8988T (cell line): ENCODE data around the gene SOAT2.
"Not testable (repeated sequence)": the region's sequence is repeated elsewhere in the genome, so short reads cannot be mapped to it uniquely, and the experiment has no call there.

Experiments
- DNase-seq: peaks from one replicate; pipeline ENCODE4 v3.0.0; 2011

Gene SOAT2

DNA sequence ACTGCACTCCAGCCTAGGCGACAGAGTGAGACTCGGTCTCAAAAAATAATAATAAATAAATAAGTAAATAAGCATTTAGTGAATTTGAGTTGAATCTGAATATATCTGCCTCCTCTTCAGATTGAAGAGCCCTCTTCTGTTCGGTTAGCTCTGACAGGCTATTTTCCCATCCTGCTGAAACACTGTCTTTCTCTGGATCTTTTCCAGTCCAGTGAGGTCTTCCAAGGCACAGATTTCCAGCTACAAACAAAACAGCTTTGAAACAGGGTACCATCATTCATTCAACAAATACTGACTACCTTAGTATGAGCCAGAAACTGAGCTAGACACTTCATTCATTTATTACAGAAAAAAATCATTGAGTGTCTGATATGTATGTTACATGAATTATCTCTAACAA lies 16.9 kb upstream of the SOAT2 start:
- no peak for DNase-seq

DNA sequence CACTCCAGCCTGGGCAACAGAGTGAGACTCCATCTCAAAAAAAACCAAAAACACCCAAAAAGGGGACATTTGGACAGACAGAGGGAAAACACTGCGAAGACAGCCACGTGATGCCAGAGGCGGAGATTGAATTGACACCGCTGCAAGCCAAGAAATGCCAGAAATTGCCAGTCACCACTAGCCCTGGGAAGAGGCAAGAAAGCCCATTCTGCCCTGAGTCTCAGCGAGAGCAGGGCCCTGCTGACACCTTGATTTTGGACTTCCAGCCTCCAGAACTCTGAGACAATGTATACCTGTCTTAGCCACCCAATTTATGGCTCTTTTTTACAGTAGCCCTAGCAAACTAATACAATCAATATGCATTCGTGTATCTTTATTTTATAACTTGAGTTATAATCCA lies 13.2 kb upstream of the SOAT2 start:
- no peak for DNase-seq

- DNase-seq: no peak
Measured at GRCh38 chr12:53090554-53090953, 12.7 kb upstream of the SOAT2 start.

GRCh38 chr12:53091756-53092155 lies 11.5 kb upstream of the SOAT2 start:
- no peak for DNase-seq

DNA sequence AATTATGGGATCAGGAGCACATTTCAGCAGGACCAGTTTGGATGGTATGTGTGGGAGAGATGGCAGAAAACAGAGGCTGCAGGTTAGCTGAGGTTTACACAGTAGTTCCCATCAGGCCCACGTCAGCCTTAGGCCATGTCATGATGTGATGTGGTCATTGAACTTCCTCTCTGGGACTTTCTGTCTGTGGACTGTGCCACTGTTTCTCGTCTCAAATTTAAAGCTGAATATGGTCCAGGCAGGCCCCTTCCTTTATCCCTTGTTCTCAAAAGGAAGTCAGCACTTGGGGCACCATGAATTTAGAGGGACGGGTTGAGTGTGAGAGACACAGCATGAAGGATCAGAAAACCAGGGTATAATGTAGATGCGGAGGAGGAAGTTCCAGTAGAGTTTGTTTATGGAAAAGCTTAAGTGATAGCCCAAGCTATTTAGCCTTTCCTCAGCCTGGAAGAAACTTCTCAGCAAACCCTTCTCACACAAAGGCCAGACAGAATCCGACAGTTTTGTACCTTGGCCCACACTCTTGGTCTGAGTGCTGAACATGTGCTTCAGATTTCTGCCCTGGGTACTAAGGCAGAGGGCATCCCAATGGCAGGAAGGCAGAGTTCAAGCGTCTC lies 9.4 kb upstream of the SOAT2 start:
- DNase-seq: no peak

- no peak for DNase-seq
Measured at GRCh38 chr12:53094394-53094787, 8.9 kb upstream of the SOAT2 start.

DNA sequence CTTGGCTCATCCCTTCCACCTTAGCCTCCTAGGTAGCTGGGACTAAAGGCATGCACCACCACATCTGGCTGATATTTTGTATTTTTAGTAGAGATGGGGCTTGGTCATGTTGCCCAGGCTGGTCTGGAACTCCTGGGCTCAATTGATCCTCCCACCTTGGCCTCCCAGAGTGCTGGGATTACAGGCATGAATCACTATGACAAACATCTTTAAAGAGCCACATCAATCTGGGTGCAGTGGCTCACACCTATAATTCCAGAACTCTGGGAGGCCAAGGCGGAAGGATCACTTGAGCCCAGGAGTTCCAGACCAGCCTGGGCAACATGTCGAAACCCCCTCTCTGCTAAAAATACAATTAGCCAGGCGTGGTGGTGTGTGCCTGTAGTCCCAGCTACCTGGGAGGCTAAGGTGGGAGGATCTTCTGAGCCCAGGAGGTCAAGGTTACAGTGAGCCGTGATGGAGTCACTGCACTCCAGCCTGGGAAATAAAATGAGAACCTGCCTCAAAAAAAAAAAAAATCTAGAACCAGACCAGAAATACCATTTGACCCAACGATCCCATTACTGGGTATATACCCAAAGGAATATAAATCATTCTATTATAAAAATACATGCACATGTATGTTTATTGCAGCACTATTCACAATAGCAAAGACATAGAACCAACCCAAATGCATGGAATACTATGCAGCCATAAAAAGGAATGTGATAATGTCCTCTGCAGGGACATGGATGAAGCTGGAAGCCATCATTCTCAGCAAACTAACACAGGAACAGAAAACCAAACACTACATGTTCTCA lies 8.3 kb upstream of the SOAT2 start:
- not testable (repeated sequence) for DNase-seq

DNA sequence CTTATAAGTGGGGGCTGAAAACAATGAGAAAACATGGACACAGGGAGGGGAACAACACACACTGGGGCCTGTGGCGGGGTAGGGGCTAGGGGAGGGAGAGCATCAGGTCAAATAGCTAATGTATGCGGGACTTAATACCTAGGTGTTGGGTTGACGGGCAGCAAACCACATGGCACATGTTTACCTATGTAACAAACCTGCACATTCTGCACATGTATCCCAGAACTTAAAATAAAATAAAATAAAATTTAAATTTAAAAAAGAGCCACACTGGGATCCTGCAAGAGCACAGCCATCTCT lies 7.7 kb upstream of the SOAT2 start:
- not testable (repeated sequence) for DNase-seq

- no peak for DNase-seq
Measured at GRCh38 chr12:53096089-53096741, 7.1 kb upstream of the SOAT2 start.

DNA sequence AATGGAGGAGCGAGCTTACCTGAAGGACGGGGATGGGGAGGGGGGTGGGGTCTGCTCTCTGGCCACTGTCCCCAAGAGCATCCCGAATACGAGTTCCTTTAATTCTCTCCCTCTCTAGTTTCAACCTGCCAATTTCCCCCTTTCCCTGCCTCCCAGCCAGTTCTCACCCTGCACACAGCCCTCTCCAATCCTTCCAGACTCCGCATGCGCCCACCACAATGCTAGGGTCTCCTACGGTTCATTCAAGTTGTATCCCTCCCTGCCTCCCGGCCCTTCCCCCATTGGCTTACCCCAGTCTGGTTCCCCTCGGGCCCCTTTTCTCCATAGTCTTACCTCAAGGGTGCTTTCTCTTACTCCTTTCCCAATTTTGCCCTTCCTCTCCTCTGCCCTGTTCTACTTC lies 6.5 kb upstream of the SOAT2 start:
- no peak for DNase-seq

DNA sequence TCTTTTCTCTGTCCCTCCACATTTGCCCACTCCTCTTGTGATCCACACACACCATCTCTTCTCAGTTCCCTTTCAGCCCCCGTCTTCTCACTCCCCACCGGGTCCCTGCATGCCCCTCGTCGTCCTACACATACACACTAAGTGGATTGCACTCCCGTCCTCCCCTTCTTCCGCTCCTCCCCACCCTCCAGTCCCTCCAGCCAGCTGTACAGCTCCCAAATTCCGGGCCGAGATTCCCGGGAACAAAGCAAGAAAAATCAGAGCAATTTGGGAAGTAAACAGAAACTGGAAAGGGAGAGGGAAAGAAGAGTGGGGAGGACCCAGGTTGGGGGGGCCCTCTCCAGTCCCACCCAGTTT lies 6.1 kb upstream of the SOAT2 start:
- no peak for DNase-seq

DNA sequence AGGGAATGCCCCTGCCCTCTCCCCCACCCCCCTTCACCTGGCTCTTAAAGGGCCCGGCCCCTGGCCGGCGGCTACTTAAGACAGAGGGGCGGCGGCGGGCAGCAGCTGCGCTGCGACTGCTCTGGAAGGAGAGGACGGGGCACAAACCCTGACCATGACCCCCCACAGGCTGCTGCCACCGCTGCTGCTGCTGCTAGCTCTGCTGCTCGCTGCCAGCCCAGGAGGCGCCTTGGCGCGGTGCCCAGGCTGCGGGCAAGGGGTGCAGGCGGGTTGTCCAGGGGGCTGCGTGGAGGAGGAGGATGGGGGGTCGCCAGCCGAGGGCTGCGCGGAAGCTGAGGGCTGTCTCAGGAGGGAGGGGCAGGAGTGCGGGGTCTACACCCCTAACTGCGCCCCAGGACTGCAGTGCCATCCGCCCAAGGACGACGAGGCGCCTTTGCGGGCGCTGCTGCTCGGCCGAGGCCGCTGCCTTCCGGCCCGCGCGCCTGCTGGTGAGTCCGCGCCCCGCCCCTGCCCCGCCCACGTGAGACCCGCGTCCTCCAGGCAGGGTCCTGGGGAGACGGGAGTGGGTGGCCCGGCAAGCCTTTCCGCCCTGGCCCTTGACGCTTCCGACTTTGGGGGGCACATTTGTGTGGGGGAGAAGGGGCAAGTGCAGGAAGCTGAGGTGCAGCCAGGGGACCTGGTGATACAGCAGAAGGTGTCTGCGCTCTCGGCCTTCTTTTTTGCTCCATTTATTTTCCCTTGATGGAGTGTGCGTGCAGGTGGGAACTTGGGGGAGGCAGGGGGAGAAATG lies 5.5 kb upstream of the SOAT2 start, which contains the start of gene IGFBP6:
IGFBP6 (plus strand) TSS at position 104 of the 790 bp plus-strand sequence; CDS start at position 155, 51 bp downstream.
- no peak for DNase-seq

- DNase-seq: no peak
Measured at GRCh38 chr12:53098354-53098981, 4.8 kb upstream of the SOAT2 start.

DNA sequence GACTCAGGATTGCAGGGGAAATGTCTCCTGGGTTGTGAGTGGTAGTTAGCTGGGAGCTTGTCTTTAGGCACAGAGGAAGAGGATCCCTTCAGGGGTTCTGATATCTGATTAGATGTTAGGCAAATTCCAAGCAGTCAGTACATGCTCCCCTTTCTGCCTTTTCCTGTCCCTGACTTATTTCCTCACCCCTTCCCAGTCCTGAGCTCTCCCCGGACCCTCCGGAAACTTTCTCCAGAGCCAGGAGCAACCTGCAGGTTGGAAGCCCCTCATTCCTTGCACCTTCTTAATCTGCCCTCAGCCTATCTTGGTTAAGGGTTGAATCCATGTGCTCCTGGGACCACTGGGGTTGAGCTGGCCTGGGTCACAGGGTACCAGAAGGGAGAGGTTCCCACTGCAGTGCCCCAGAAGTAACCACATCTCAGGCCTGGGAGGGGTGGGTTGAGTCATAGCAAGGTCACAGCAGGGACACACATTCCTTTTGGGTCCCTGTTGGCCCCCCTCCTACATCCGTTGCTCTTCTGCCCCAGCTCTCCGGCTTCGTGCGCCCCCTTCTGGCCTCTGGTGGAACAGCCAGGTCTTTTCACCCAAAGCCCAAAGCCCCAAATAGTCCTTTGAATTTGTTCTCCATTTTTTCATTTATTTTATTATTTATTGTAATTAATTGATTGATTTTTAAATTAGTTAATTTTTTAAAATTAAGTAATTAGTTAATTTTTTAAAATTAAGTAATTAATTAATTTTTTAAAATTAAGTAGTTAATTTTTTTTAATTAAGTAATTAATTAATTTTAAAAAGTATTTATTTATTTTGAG lies 4.0 kb upstream of the SOAT2 start:
- DNase-seq: peak; percentile 91

GRCh38 chr12:53100466-53101151 lies 2.7 kb upstream of the SOAT2 start:
- DNase-seq: no peak

GRCh38 chr12:53101266-53101665 lies 2.0 kb upstream of the SOAT2 start:
- DNase-seq: no peak

DNA sequence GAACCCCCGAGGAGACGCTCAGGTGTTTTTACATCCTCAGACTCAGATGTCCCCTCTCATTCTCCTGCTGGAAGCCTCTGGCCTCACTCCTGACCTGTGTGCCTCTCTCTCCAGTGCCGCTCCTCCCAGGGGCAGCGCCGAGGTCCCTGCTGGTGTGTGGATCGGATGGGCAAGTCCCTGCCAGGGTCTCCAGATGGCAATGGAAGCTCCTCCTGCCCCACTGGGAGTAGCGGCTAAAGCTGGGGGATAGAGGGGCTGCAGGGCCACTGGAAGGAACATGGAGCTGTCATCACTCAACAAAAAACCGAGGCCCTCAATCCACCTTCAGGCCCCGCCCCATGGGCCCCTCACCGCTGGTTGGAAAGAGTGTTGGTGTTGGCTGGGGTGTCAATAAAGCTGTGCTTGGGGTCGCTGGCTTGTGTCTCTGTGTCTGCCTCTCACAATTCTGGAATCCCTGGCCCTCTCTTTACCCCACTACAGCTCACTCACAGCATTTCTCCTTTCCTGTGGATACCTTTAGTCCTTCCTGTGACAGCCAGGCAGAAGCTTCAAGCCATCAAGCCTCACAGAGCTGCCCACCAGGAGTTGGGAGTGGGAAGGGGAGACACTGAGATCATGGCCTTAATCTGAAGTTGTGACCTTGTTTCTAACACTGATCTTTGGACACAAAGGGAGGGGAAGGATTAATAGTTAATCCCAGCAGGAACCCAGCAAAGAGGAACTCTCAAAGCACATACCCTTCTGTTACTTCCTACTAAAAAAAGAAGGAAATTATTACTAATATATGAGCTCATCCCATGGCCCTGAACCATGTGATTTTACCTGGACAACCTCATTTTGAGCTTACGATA lies 1.1 kb upstream of the SOAT2 start:
- no peak for DNase-seq

DNA sequence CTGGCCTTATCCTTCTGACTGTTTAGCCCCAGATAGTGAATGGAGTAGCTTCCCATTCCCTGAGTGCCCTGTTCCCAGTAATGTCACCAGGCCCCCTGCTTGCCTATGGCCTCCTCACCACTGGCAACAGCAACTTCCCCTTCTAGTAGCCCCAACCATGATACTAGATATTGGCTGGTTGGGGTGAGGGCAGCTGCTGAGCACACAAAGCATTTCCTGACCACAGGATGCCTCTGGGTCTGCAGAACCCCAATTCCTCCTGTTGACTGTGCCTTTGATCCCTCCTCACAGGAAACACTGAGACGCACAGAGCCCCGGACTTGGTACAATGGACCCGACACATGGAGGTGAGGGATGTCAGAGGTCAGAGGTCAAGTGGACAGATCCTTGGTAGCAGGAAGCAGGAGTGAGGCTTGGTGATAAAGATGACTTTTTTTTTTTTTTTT lies 597 bp downstream of the SOAT2 start:
- DNase-seq: no peak

GRCh38 chr12:53105256-53105655 lies 2.0 kb downstream of the SOAT2 start:
- DNase-seq: no peak

DNA sequence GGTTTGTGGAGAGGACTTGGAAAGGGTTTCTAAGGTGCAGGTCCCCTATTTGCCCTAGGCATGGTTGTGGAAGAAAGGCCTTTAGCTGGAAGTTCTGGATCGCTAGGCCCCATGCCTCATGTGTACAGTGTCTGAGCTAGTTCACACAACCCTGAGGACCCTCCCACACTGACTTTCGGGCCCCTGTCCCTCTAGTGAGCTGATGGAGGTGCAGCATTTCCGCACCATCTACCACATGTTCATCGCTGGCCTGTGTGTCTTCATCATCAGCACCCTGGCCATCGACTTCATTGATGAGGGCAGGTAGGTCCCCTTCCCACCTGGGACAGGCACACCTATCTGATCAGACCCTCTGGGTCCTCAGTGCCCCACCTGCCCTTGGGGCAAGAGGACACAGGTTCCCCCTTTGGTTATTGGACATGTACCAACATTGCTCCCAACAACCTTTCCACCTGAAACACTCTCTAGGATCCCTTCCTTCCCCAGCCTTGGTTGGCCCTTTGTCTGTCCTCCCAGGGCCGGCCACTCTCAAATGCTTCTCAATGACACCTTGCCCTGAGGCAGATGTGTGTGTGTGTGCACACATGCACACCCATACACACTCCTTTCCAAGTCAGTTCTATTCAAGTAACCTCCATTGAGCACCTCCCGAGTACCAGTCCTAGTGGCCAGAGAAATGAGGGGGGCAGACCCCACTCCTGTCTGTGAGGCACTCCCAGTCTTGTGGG lies 2.6 kb downstream of the SOAT2 start:
- no peak for DNase-seq
